AML-193 (cell line): ENCODE results near the gene TAF1C.

Source experiments
- DNase-seq, 2 experiments: peaks; one replicate each; lab custom pipeline; 2025; lab: John Stamatoyannopoulos, UW

TAF1C gene

DNA sequence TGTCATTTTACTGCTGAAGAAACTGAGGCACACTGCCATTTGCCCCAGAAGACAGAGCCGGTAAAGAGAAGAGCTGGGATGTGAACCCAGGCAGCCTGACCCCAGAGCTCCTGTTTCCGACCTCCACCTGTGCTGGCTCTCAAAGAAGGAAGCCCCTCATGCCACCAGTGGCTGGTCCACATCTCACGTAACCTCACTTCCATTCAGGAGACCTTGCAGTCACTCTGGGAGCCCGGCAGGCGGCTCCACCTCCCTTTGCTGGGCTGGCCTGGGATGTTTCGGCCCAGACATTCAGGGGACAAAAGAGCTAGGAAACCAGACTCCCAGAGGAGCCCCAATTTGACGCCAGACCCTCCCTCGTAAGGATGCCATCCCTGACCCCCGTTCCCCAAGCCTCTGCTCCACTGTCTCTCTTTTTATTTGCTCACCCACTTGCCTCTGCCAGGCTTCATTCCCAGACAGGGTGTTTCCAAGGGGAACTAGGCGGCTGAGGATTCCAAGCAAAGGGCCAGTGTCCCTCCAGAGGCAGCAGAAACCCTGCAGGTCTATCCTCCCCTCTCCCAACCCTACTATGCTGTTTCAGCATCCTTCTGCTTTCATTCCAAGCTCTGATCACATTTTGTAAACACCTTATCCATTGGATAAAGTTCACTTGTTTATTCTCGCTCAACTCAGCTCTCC is 2.8 kb downstream of the TAF1C start:
- DNase-seq = no peak

DNA sequence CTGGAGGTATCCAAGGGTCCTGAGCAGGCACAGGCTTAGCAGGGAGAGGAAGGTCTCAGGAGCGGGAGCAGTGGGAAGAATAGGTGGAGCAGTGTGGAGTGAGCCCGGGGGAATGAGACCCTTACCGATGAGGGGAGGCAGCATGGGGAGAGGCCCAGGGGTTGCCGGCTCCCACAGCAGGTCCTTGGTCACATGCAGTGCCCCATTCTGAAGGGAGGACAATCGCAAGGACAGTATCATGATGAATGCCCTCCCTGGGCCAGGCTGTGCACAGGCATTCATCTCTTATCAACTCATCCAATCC is 3.3 kb downstream of the TAF1C start:
- no peak for DNase-seq

DNA sequence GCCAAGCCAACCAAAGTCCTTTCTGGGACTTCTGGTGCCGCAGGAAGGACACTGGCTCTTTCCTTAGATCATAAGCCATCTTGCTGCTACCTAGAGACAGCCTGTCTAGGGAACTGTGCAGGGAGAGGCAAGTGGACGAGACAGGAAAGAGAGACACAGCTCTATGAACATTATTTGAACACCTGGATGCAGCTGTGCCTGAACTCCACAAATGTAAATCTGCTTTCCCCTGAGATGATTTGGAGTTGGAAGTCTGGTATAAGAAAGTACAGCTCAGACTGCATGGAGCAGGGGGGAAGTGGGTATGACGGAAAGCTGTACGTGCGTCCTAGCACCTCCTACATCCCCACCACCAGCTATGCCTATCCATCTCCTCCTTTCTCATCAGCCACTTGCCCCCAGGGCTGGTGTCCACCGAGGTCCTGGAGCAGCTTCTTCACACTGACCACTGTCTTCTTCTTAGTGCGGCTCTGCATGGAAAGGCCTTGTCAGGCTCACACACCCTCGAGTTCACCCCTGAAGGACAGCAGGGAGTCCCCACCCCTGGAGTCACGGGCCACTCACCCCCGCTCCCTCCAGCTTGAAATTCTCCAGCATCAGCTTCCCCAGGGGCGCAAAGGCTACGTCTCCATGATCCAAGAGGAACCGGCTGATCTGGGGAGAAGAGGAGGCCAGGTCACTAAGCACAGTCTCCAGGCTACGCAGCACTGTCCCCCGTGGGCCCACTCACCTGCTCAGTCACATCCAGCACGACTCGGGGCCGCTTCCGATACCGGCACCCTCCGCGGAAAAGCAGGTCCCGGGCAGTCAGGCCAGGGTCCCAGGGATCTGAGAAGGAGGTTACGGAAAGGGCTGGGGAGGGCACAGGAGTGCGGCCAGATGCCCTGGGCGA is 3.9 kb downstream of the TAF1C start:
- DNase-seq = no peak

DNA sequence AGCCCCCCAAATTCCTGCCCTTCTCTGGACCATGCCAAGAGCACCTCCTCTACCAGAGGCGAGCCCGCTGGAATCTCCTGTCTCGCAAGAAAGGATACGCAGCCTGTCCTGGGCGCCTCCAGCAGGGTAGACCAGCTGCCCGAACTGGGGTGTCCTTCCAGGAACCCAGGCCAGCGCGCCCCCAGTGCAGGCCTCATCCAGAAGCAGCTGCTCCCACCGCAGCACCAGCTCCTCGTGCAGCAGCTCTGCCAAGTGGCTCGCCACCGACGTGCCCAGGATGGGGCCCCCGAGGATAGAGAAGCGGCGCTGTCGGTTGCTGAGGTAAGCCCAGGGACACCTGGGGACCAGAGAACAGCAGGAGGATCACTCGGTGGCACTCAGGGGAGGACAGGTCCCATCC is 4.8 kb downstream of the TAF1C start:
- no peak for DNase-seq

DNA sequence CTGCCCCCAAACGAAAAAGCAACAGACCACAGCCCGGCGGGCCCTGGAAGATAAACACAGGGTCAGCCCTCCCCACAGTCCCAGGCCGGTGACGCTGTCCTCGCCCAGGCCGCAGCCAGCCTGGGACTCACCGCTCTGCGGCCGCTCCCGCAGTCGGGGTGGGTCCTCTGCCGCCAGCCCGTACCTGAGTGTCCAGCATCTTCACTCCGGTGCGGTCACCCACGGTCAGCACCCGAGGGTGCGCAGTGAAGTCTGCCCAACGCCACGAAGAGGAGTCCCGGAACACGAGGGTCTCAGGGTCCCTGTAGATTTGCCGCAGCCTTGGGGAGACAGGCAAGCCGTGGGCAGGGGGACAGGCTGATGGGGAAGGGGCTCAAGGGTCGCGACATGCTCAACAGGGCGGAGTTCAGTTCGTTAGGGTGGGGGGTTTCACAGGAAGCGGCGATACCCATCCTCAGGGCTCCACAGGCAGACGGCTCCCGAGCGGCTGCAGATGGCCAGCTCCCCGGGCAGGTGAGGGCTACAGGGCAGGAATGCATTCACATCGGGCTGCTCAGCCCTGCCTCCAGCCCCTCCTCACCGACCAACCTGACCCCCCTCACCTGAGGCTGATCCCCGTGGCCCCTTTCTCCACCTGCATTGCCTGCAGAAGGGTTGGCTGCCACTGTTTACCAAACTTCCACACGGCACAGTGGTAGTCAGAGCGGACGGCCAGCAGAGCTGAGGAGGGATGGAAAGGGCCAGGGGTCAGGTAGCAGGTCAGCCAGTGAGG is 5.5 kb downstream of the TAF1C start:
- DNase-seq = no peak

DNA sequence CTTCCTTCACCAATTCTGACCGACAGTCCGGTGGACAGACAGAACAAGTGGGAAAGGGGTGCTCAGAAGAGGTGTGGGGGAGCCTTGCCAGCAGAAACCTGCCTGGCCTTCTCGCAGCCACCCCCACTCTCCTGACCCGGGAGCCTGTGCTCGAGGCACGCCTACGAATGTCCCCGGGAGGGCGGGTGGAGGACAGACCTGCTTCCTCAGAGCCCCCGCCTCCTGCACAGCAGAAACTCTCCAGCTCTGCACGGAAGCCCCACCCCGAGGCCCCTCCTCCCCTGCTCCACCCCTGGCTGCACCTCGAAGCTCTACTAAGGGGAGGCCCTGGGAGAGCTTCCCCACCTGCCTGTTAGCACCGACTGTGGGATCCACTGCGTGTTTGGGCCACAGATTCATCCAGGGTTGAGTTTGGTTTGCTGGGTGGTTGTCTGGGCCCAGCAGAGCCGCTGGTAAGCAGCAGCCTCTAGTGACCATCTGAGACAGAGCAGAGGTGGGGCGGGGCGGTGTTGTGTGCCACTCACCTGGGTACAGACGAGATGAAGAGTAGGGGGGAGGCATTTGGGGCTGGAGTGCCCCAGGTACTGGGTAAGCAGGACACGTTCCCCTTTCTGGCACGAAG is 6.2 kb downstream of the TAF1C start:
- DNase-seq = no peak

DNA sequence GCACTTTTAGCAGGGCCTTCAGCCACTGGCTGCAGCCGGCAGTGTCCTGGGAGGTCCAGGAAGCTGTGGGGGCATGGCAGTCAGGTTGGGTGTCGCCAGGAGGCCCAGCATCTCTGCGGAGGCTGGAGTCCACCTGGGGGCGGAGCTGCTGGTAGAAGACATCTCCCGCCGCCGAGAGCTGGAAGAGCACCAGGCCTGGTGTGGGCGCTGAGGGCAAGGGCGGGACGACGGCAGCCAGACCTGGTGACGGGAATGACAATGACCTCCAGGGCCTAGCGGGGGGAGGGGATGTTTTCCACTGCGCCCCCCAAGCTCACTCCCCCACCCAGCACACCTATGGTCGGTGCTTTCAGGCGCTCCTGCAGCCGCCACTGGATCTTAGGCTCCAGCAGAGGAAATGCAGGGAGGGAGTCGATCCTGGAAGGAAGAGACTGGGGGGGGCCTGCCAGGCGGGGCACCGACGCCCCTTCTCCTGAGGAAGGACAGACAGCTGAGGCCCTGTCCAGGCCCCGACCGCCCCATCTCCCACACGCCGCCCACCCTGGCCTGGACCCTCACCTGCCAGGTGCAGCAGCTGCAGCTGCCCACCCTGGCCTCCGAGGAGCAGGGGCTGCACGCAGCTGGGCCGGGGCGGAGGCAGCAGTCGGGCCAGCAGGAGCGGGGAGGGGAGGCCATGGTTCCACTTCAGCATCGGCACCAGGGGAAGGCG is 7.1 kb downstream of the TAF1C start:
- DNase-seq = no peak

DNA sequence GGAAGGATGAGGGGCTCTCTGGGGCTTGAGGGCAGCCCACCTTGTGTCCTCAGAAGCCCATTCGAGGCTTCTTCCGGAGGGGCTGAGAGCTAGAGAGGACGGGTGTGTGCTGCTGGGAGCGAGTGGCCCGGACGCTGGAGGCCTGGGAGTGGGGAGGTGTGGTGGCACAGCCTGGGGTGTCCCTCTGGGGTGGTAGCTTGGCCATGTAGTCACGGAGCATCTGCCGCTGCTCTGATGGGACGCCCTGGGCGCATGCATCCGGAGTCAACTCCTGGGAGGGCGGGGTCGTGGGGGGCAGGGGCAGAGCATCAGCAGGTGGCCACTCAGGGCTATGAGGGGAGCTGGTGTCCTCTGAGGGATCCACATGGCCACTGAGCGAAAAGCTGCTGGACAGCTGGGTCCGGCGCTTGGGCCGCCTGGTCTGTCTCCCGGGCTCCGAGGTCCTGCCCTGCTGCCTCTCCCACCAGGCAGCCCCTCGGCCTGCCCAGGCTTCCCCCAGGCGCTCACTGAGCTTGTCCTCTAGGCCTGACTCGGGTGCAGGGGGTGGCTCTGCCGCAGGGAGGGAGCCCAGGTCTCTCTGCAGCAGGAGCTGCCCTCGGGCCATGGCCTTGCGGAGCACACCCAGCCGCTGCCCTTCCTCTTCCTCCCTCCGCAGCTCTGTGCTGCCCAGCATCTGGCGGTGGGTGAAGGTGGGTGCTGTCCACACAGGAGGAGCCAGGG is 7.8 kb downstream of the TAF1C start:
- no peak for DNase-seq

DNA sequence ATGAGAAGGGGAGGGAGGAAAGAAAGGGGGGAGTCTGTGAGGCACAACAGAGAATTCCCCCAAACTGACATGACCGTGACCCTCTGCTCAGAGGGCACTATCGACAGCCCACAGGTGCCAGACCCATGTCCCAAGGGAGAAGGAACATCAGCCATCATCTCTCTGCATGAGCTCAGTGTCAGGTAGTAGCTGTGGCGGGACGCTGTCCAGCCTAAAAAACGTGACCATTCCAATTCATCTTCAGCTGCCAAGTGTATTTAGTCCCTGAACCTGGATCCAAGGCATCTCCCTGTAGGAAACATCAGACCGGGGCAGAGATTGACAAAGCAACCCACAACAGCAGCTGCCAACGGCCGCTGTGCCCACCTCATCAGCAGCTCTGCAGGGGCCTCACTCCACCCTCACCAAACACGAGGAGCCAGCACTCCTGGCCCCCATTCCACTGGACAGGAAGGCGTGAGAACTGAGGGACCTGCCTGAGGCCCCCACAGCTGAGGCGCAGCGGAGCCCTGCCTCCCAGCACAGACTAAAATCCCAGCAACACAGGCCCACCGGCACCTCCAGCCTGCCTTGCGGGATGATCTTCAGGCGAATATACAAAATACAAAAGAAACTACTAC is 8.6 kb downstream of the TAF1C start:
- DNase-seq = no peak

DNA sequence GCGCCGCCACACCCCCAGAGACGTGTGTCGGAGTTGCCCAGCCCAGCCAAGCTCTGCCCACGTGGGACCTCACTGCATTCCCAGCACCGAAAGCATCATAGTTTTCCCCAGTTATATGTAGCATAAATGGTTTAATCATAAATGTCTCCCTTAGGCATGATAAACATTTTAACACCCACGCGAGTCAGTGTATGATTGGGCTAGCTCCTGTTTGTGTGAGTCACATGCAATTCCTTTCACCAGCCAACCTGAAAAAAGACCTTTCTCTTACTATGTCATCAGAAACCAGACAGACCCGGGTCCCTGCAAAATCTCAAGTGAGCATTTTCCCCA is 9.2 kb downstream of the TAF1C start:
- DNase-seq = no peak

DNA sequence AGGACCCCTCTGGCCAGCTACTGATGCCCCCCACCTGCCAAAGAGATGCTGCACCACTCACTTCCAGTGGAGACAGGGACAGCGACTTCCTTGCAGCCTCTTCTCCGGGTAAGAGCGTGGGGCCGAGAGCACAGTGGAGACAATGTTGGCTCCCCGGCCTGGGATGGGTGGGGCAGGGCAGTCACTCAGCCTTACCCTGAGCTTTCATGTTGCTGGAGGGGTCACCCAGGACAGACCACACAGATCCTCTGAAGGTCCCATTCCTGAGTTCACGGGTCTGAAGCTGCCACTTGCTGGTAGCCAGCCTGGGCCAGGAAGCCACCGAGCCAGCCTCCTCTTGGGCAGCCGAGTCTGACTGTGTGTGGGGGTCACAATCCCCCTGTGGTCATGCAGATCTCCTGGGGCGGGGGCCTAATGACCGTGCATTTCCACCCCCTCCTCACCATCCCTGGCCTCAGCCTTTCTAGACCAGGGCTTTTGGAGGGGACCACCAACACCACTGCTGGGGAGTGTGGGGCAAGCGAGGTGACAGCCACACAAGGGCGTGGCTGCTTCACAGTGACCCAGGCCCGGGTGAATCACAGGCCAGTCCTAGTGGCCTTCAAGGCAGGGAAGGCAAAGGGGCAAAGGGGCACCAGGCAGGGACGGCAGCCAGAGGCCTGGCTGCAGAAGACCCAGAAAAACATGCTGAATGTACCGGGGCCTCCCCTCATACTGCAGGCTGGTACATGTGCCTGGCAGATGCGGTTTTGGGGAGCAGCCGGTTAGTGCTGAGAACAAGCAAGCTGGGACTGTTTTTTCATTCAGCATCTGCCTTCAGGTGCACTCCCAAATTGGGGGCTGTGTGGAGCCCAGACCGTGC is 10.4 kb downstream of the TAF1C start:
- DNase-seq = no peak

DNA sequence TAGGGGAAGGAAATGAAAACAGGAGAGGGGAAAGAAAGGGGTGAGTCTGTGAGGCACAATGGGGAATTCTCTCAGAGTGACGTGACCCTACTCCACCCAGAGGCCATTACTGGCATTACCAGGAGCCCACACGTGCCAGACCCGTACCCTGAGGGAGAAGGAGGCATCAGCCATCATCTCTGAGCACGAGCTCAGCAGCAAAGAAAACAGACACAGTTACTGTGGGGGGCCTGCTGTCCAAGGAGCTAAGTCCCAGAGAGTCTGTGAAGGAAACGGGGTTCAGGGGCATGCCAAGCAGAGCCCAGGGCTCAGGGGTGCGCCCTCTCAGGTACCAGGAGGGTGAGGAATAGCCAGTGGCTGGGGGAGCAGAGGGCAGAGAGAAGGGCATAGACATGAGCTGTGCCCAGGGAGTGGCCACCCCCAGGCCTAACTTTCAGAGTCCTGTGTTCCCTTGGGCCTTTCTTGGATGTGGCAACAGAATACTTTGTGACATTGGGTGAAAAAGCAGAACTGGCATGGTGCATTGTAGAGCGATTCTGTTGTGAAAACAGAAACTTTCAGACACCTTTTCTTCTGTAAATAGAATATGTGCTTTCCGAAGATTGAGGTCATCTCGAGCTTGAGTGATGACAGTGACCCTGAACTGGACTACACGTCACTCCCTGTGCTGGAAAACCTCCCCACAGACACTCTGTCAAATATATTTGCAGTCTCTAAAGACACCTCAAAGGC is 11.3 kb downstream of the TAF1C start:
- peak; percentile 52 to 65 for DNase-seq

DNA sequence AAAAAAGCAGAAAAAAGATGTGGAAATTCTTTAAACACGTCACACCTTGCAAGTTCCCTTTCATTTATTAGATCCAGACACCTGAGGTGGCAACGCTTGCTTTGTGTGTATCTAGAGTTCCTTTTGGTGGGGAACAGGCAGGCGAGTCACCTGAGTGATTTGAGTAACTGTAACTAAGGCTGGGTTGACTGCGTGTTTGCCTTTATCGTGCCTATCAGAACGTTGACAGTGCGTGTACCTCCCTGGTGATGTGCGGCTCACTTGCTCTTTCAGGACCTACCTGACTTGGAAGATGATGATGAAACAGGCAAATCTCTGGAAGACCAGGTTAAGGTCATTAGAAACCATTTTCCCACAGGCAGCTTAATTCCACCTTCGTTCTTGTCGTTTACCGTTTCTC is 12.5 kb downstream of the TAF1C start:
- no peak for DNase-seq

DNA sequence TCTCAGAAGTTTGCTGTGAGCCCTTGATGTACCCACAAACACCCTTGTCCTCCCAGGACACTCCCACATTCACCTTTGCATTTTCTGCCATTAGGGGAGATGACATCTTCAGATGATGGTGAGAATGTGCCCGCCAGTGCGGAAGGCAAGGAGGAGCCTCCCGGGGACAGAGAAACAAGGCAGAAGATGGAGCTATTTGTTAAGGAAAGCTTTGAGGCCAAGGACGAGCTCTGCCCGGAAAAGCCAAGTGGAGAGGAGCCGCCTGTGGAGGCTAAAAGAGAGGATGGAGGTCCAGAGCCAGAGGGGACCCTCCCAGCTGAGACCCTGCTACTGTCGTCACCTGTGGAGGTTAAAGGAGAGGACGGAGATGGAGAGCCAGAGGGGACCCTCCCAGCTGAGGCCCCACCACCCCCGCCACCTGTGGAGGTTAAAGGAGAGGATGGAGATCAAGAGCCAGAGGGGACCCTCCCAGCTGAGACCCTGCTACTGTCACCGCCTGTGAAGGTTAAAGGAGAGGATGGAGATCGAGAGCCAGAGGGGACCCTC is 17.0 kb downstream of the TAF1C start:
- no peak for DNase-seq

DNA sequence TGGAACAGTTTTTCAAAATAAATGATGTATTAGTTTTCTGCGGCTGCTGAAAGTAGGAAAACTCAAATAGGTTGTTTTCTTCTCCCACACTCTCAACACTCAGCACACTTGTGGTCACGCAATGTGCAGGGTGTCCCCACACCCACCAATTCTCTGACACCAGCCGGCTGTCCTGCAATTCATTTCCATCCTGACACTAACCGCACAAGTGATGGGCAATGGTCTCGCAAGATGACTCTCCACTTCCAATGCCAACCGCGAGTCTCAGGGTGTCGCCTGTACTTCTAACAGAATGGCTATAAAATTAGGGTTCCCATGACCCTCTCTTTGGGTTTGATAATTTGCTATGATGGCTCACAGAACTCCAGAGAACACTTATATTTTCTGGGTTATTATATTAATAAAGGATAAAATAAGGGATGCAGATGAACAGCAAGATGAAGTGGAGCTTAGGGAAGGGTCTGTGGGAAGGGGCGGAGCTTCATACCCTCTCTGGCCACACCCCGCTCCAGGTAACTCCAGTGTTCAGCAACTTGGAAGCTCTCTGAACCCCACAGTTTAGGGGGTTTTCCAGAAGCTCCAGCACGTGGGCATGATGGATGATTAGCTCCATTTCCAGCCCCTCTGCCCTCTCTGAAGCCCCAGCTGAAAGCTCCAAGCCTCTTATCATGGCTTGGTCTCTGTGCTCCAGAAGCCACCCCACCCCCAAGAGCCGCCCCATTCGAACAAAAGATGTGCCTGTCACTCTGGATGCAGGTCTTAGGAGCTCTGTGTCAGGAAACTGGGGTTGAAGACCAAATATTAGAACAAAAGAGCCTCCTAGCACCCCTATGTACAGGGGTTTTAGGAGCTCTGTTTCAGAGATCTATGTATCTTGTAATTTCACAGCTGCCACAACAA is 19.8 kb downstream of the TAF1C start:
- DNase-seq = no peak

DNA sequence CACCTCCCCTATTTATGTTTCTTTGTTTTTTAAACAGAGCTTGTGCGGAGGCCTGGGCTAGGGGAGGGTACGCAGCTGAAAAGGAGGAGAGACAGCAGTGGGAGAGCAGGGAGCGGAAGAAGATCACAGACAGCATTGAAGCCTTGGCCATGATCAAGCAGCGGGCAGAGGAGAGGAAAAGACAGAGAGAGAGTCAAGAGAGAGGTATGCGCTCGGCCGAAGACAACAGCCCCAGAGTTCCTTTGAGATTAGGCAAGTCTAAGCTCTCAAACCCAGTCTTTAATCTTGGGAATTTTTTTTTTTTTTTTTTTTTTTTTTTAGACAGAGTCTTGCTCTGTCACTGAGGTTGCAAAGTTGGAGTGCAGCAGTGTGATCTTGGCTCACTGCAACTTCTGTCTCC is 21.1 kb downstream of the TAF1C start:
- no peak for DNase-seq

DNA sequence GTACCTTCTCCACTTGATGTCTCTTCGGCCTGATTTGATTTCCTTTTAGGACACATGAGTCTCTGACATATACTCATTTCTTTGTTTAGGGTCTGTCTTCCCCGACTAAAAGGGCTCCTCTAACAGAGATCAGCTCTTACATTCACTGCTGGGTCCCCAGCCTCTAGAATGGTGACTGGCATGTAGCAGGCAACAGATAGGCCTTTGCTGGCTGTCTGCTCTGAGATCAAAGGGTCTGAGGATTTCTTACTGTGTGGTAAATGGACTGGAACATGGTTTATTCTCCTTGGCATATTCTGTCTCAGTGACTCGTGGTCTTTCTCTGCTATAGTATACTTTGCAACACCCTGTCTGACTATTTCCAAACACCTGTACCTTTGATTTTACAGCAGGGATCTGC is 25.1 kb downstream of the TAF1C start:
- DNase-seq = no peak

DNA sequence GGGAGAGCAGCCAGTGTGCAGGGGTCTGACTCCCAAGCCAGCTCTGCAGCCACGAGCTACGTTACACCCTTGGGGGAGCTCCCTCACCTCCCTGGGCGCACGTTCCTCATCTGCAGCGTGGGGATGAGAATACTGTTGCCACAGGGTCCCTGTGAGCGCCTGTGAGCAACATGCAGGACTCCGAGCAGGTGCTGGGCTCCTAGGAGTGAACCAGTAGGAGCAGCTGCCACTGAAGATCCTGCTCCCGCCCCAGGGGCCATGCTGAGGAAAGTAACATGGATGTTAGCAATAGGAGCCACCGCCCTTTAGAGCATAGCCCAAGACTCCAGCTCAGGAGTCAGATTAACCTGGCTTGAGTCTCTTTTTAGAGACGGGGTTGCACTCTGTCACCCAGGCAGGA is 25.8 kb downstream of the TAF1C start:
- no peak for DNase-seq
